Uterus (tissue), 4 donors: ENCODE data around the gene MYF6. TPM values are rescaled to one million over a fixed set of nuclear protein-coding genes. Genes with fewer than 3 reads are reported as not detected.
"Not testable (repeated sequence)": the region's sequence is repeated elsewhere in the genome, so short reads cannot be mapped to it uniquely, and the experiment has no call there.

Experiments
- DNase-seq, 2 donors: peaks; one replicate each; pipeline ENCODE4 v3.0.0-alpha.2; 2019 to 2020
- H3K27ac ChIP-seq, 2 donors: fragments of 200-600 bp; sonication (generic); 1 replicate in 1 of 2; 2 replicates in 1 of 2; pipeline ENCODE4 v1.5.1; 2016 to 2018
- H3K27me3 ChIP-seq, 2 donors: fragments of 200-600 bp; sonication (generic); one replicate each; pipeline ENCODE4 v1.5.1; 2018 to 2019; ENCODE audit warnings: control low read depth in 1 of 2
- H3K36me3 ChIP-seq, 2 donors: fragments of 200-600 bp; sonication (generic); one replicate each; pipeline ENCODE4 v1.5.1; 2019; ENCODE audit warnings: control low read depth in 1 of 2
- H3K4me1 ChIP-seq, 2 donors: fragments of 200-600 bp; sonication (generic); one replicate each; pipeline ENCODE4 v1.5.1; 2018 to 2019; ENCODE audit warnings: control low read depth in 1 of 2
- H3K4me3 ChIP-seq, 2 donors: fragments of 200-600 bp; sonication (generic); 1 replicate in 1 of 2; 2 replicates in 1 of 2; pipeline ENCODE4 v1.5.1; 2018 to 2019; ENCODE audit warnings: mild to moderate bottlenecking in 1 of 2
- H3K9me3 ChIP-seq, 2 donors: fragments of 200-600 bp; sonication (generic); one replicate each; pipeline ENCODE4 v1.5.1; 2019; ENCODE audit warnings: control low read depth in 1 of 2
- CTCF ChIP-seq, 4 experiments: fragments of 200-600 bp in 2 of 4; fragments of 450-650 bp in 2 of 4; sonication (generic) in 2 of 4; IDR thresholded peaks; one replicate each; pipeline ENCODE4 v1.5.1; 2016 to 2019; ENCODE audit warnings: antibody characterized with exemption in 4 of 4, mild to moderate bottlenecking in 2 of 4, moderate library complexity in 1 of 4
- POLR2A ChIP-seq, 2 donors: fragments of 450-650 bp; IDR thresholded peaks; one replicate each; pipeline ENCODE4 v1.6.1; 2016; ENCODE audit warnings: antibody characterized with exemption in 2 of 2, mild to moderate bottlenecking in 1 of 2, moderate library complexity in 1 of 2
- intact Hi-C: fragments of 100-400 bp; cut with DNase I; formaldehyde crosslinking; loops from one replicate; pipeline ENCODE4 v1.15.1; 2023; ENCODE audit warnings: low total_unique reads
- total RNA-seq, 4 donors: library from RNA; depleted of rRNA in 3 of 4; stranded (reverse); fragments of >200 nt in 3 of 4; gene quantifications; one replicate each; pipeline versions ENCODE4 v1.1.0 to v1.2.4, GENCODE V29; 2014 to 2023
- donor health status: DM: yes; HTN: yes; CAD: no.

The MYF6 gene
- total RNA-seq: not detected

- H3K36me3 ChIP-seq: no peaks in the 10 kb centered on the region
- intact Hi-C loops: no loop called here
- DNase-seq: no peak
- no peaks in the 10 kb centered on the region for H3K4me1 ChIP-seq
- H3K9me3 ChIP-seq: no peaks in the 10 kb centered on the region
- TF ChIP-seq POLR2A (IDR thresholded peaks at IDR 0.05) (no peak), CTCF (IDR thresholded peaks at IDR 0.05) (no peak)
- no peak within 1 kb of the TSS for H3K27ac ChIP-seq
- no peaks in the 10 kb centered on the region for H3K27me3 ChIP-seq
- H3K4me3 ChIP-seq: no peak within 1 kb of the TSS
These were observed at the start of gene MYF6 for GRCh38 chr12:80707126-80707829. TSS of gene MYF6 (plus strand) at chr12:80707634. CDS start at chr12:80707720, 86 bp downstream.

GRCh38 chr12:80659512-80660063 is 47.8 kb upstream of the MYF6 start:
- H3K9me3 ChIP-seq: no peaks in the 10 kb centered on the region
- intact Hi-C loops: no loop called here
- no peak overlapping the region for H3K4me3 ChIP-seq
- H3K27me3 ChIP-seq: no peaks in the 10 kb centered on the region
- no peaks in the 10 kb centered on the region for H3K4me1 ChIP-seq
- DNase-seq: no peak
- no peaks in the 10 kb centered on the region for H3K36me3 ChIP-seq
- TF ChIP-seq POLR2A (IDR thresholded peaks at IDR 0.05) (no peak), CTCF (IDR thresholded peaks at IDR 0.05) (no peak)
- H3K27ac ChIP-seq: no peak overlapping the region

GRCh38 chr12:80662586-80662985 is 44.8 kb upstream of the MYF6 start:
- H3K27me3 ChIP-seq: no peaks in the 10 kb centered on the region
- intact Hi-C loops: no loop called here
- H3K27ac ChIP-seq: no peak overlapping the region
- no peak overlapping the region for H3K4me3 ChIP-seq
- TF ChIP-seq CTCF (IDR thresholded peaks at IDR 0.05) (no peak), POLR2A (IDR thresholded peaks at IDR 0.05) (no peak)
- H3K4me1 ChIP-seq: no peaks in the 10 kb centered on the region
- no peaks in the 10 kb centered on the region for H3K9me3 ChIP-seq
- no peaks in the 10 kb centered on the region for H3K36me3 ChIP-seq
- no peak for DNase-seq

GRCh38 chr12:80670214-80670613 is 37.2 kb upstream of the MYF6 start:
- no peaks in the 10 kb centered on the region for H3K9me3 ChIP-seq
- TF ChIP-seq CTCF (IDR thresholded peaks at IDR 0.05) (no peak), POLR2A (IDR thresholded peaks at IDR 0.05) (no peak)
- no peak for DNase-seq
- no peaks in the 10 kb centered on the region for H3K4me1 ChIP-seq
- intact Hi-C loops: no loop called here
- H3K36me3 ChIP-seq: no peaks in the 10 kb centered on the region
- H3K27ac ChIP-seq: no peak overlapping the region
- no peak overlapping the region for H3K4me3 ChIP-seq
- H3K27me3 ChIP-seq: no peaks in the 10 kb centered on the region

GRCh38 chr12:80676042-80676636 is 31.3 kb upstream of the MYF6 start:
- DNase-seq, H3K4me3 ChIP-seq, H3K27me3 ChIP-seq, H3K36me3 ChIP-seq, H3K27ac ChIP-seq, H3K4me1 ChIP-seq, H3K9me3 ChIP-seq, intact Hi-C loops: not testable (repeated sequence)
